Caco-2 (cell line): ENCODE measurements around the gene GPRIN3. TPM values are rescaled to one million over a fixed set of nuclear protein-coding genes. Genes with fewer than 3 reads are reported as not detected.

Source experiments
- BruUV-seq: library from RNA; stranded (reverse); fragments of 400-500 nt; replicated peaks from 2 replicates; lab custom pipeline; 2021; lab: Mats Ljungman, UMichigan
- CTCF ChIA-PET: fragments of 300-600 bp; sonication (Branson Sonifier 250); formaldehyde crosslinking; loops from one replicate; lab custom pipeline; 2022; ENCODE audit warnings: antibody characterized with exemption; lab: Charles Lee
- POLR2A ChIA-PET: fragments of 300-600 bp; sonication (Branson Sonifier 250); formaldehyde crosslinking; loops from one replicate; lab custom pipeline; 2022; ENCODE audit warnings: antibody characterized with exemption; lab: Charles Lee
- DNase-seq, 2 experiments: peaks; one replicate each; pipeline versions ENCODE4 v3.0.0 to v3.0.0-alpha.2; 2020 to 2022
- H3K27me3 ChIP-seq: replicated peaks from 2 replicates; pipeline ENCODE4 v1.6.0; 2011; ENCODE audit warnings: low read length; ENCODE audit not compliant: control insufficient read depth, insufficient read depth
- H3K36me3 ChIP-seq: 2 replicates; pipeline ENCODE4 v1.5.1; 2011; ENCODE audit warnings: low read length; ENCODE audit not compliant: control insufficient read depth, insufficient read depth
- H3K4me1 ChIP-seq: fragments of 250-450 bp; sonication (Bioruptor Pico); 2 replicates; pipeline ENCODE4 v1.5.1; 2020; ENCODE audit warnings: mild to moderate bottlenecking
- H3K4me3 ChIP-seq: 2 replicates; pipeline ENCODE4 v1.5.1; 2011; ENCODE audit warnings: low read depth, mild to moderate bottlenecking, control low read depth, low read length
- H3K9me3 ChIP-seq: fragments of 250-450 bp; sonication (Bioruptor Pico); 2 replicates; pipeline ENCODE4 v1.5.1; 2020; ENCODE audit warnings: mild to moderate bottlenecking, moderate library complexity
- H3K27ac Mint-ChIP-seq: one replicate; pipeline ENCODE4 v1.8.0; 2022; ENCODE audit warnings: mixed read lengths; ENCODE audit not compliant: unreplicated experiment
- H3K27me3 Mint-ChIP-seq: one replicate; pipeline ENCODE4 v1.8.0; 2022; ENCODE audit warnings: mixed read lengths; ENCODE audit not compliant: insufficient read depth, unreplicated experiment
- H3K36me3 Mint-ChIP-seq: one replicate; pipeline ENCODE4 v1.8.0; 2022; ENCODE audit warnings: mild to moderate bottlenecking, mixed read lengths; ENCODE audit not compliant: insufficient read depth, unreplicated experiment
- H3K4me1 Mint-ChIP-seq: one replicate; pipeline ENCODE4 v1.8.0; 2022; ENCODE audit warnings: low read depth, mixed read lengths; ENCODE audit not compliant: unreplicated experiment
- H3K4me3 Mint-ChIP-seq: one replicate; pipeline ENCODE4 v1.8.0; 2022; ENCODE audit warnings: mild to moderate bottlenecking, moderate library complexity, mixed read lengths; ENCODE audit not compliant: unreplicated experiment
- H3K9me3 Mint-ChIP-seq: one replicate; pipeline ENCODE4 v1.8.0; 2022; ENCODE audit warnings: mixed read lengths; ENCODE audit not compliant: unreplicated experiment
- intact Hi-C: fragments of 100-400 bp; cut with micrococcal nuclease; formaldehyde crosslinking; loops from one replicate; pipeline ENCODE4 v1.10.0; 2022; ENCODE audit not compliant: unreplicated experiment
- total RNA-seq: library from RNA; stranded (reverse); gene quantifications from 2 replicates; pipeline ENCODE4 v1.2.3, GENCODE V29; 2022
- TF ChIP-seq, protein P1 (sequence below), 2 experiments: fragments of 200-600 bp in 1 of 2; IDR thresholded peaks; 1 replicate in 1 of 2; 2 replicates in 1 of 2; pipeline versions ENCODE4 v1.5.1 to v1.8.0; 2011 to 2022; ENCODE audit warnings: antibody characterized with exemption in 1 of 2, control low read depth in 1 of 2, inconsistent platforms in 1 of 2, low read depth in 1 of 2, low read length in 1 of 2, mild to moderate bottlenecking in 1 of 2, moderate library complexity in 1 of 2; ENCODE audit not compliant: insufficient read depth in 1 of 2, severe bottlenecking in 1 of 2, unreplicated experiment in 1 of 2

The GPRIN3 gene
- total RNA-seq, 1 experiment from 2014 or later, result 0.02 TPM

- no peaks in the 10 kb centered on the region for H3K4me1 ChIP-seq
- H3K9me3 ChIP-seq, result no peaks in the 10 kb centered on the region
- no TSS peak for BruUV-seq
- Mint-ChIP-seq H3K4me3 (no peak overlapping the region), H3K27me3 (peaks cover 15% of the 10 kb centered on the region), H3K36me3 (no peaks in the 10 kb centered on the region), H3K4me1 (no peaks in the 10 kb centered on the region), H3K9me3 (no peaks in the 10 kb centered on the region), H3K27ac (no peak overlapping the region)
- POLR2A ChIA-PET, result no interaction called here
- H3K27me3 ChIP-seq, result no peaks in the 10 kb centered on the region
- CTCF ChIA-PET, result no interaction called here
- no peaks in the 10 kb centered on the region for H3K36me3 ChIP-seq
- no peak overlapping the region for H3K4me3 ChIP-seq
- TF ChIP-seq, protein P1, sequence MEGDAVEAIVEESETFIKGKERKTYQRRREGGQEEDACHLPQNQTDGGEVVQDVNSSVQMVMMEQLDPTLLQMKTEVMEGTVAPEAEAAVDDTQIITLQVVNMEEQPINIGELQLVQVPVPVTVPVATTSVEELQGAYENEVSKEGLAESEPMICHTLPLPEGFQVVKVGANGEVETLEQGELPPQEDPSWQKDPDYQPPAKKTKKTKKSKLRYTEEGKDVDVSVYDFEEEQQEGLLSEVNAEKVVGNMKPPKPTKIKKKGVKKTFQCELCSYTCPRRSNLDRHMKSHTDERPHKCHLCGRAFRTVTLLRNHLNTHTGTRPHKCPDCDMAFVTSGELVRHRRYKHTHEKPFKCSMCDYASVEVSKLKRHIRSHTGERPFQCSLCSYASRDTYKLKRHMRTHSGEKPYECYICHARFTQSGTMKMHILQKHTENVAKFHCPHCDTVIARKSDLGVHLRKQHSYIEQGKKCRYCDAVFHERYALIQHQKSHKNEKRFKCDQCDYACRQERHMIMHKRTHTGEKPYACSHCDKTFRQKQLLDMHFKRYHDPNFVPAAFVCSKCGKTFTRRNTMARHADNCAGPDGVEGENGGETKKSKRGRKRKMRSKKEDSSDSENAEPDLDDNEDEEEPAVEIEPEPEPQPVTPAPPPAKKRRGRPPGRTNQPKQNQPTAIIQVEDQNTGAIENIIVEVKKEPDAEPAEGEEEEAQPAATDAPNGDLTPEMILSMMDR (IDR thresholded peaks at IDR 0.05; ENCODE audit: insufficient read depth in 1 of 2, low read depth in 1 of 2, low read length in 1 of 2, severe bottlenecking in 1 of 2, unreplicated experiment in 1 of 2), result no peak
- DNase-seq, result no peak
- intact Hi-C loops, result no loop called here
Observed at GRCh38 chr4:89347363-89348025, 39.9 kb upstream of the GPRIN3 start.

DNA sequence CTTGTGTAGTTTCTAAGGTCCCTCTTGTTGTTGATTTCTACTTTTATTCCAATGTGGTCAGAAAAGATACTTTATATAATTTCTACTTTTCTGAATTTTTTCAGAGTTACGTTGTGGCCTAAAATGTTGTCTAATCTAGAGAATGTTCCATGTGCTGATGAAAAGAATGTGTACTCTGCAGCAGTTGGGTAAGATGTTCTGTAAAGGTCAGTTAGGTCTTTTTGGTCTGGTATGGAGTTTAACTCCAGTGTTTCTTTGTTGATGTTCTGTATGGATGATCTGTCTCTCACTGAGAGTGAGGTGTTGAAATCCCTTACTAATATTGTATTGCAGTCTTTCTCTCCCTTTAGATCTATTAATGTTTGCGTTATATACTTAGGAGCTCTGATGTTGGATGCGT, 37.0 kb upstream of the GPRIN3 start:
- POLR2A ChIA-PET, result no interaction called here
- BruUV-seq, result no TSS peak

DNA sequence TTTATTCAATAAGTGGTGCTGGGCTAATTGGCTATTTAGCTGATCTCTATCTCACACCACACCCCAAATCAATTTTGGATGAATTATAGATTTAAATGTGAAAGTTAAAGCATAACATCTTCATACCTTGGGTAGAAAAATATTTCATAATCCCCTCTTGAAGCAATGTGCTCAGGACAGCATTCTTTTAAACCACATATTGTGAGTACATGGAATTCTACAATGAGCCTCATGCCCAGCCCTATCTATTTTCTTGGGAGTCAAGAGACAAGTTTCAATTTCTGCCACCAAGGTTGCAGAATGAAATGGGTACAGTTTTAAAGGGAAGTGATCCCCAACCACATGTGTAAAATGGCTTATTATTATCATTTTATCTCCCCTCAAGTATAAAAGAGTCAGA, 30.6 kb upstream of the GPRIN3 start:
- no peak for DNase-seq
- Mint-ChIP-seq H3K27ac (no peak overlapping the region), H3K27me3 (peaks cover 12% of the 10 kb centered on the region), H3K4me1 (no peaks in the 10 kb centered on the region), H3K36me3 (no peaks in the 10 kb centered on the region), H3K9me3 (no peaks in the 10 kb centered on the region), H3K4me3 (no peak overlapping the region)
- ChIA-PET CTCF (no interaction called here), POLR2A (no interaction called here)
- Histone ChIP-seq H3K9me3 (no peaks in the 10 kb centered on the region), H3K4me3 (no peak overlapping the region), H3K4me1 (no peaks in the 10 kb centered on the region), H3K27me3 (no peaks in the 10 kb centered on the region), H3K36me3 (no peaks in the 10 kb centered on the region)
- intact Hi-C loops, result no loop called here
- BruUV-seq, result no TSS peak
- TF ChIP-seq, protein P1 (IDR thresholded peaks at IDR 0.05; ENCODE audit: insufficient read depth in 1 of 2, low read depth in 1 of 2, low read length in 1 of 2, severe bottlenecking in 1 of 2, unreplicated experiment in 1 of 2), result no peak

More for the DNA sequence above, 37.0 kb upstream of the GPRIN3 start:
- CTCF ChIA-PET, result no interaction called here
- Mint-ChIP-seq H3K36me3 (no peaks in the 10 kb centered on the region), H3K4me3 (no peak overlapping the region), H3K9me3 (no peaks in the 10 kb centered on the region), H3K4me1 (no peaks in the 10 kb centered on the region), H3K27ac (no peak overlapping the region), H3K27me3 (peaks cover 18% of the 10 kb centered on the region)
- H3K4me1 ChIP-seq, result no peaks in the 10 kb centered on the region
- TF ChIP-seq, protein P1 (IDR thresholded peaks at IDR 0.05; ENCODE audit: insufficient read depth in 1 of 2, low read depth in 1 of 2, low read length in 1 of 2, severe bottlenecking in 1 of 2, unreplicated experiment in 1 of 2), result no peak
- no peak overlapping the region for H3K4me3 ChIP-seq
- H3K9me3 ChIP-seq, result no peaks in the 10 kb centered on the region
- H3K27me3 ChIP-seq, result no peaks in the 10 kb centered on the region
- no peak for DNase-seq
- no peaks in the 10 kb centered on the region for H3K36me3 ChIP-seq
- intact Hi-C loops, result no loop called here
